Neural cell (in vitro differentiated cells): ENCODE data around the gene SEPTIN2. TPM values are rescaled to one million over a fixed set of nuclear protein-coding genes. Genes with fewer than 3 reads are reported as not detected.

Source experiments
- H2AFZ ChIP-seq: fragments of 200-600, 300-800 bp; sonication (generic), shearing (Covaris generic); 2 replicates; pipeline ENCODE4 v1.6.0; 2014; ENCODE audit warnings: low read depth, mild to moderate bottlenecking, antibody characterized with exemption, low read length, moderate library complexity
- H3F3A ChIP-seq: fragments of 200-600 bp; shearing (Covaris generic); 2 replicates; pipeline ENCODE4 v1.6.1; 2016; ENCODE audit warnings: mild to moderate bottlenecking, moderate library complexity, mixed read lengths, antibody characterized with exemption, low read length; ENCODE audit not compliant: insufficient read depth, poor library complexity, severe bottlenecking
- H3K27ac ChIP-seq: fragments of 200-600, 300-800 bp; sonication (generic), shearing (Covaris generic); 2 replicates; pipeline ENCODE4 v1.5.1; 2014; ENCODE audit warnings: mild to moderate bottlenecking, low read length, moderate library complexity
- H3K27me3 ChIP-seq: fragments of 300-800, 200-600 bp; sonication (generic), shearing (Covaris generic); 2 replicates; pipeline ENCODE4 v1.6.0; 2014; ENCODE audit warnings: mild to moderate bottlenecking, low read depth, low read length, moderate library complexity; ENCODE audit not compliant: insufficient read depth
- H3K36me3 ChIP-seq: fragments of 300-800, 200-600 bp; sonication (generic), shearing (Covaris generic); 2 replicates; pipeline ENCODE4 v1.5.1; 2014; ENCODE audit warnings: mild to moderate bottlenecking, antibody characterized with exemption, low read length, moderate library complexity; ENCODE audit not compliant: insufficient read depth
- H3K4me2 ChIP-seq: fragments of 300-800, 200-600 bp; sonication (generic), shearing (Covaris generic); 2 replicates; pipeline ENCODE4 v1.6.0; 2014; ENCODE audit warnings: mild to moderate bottlenecking, low read length
- H3K4me3 ChIP-seq: fragments of 300-800, 200-600 bp; sonication (generic), shearing (Covaris generic); 2 replicates; pipeline ENCODE4 v1.5.1; 2014; ENCODE audit warnings: mild to moderate bottlenecking, low read length, moderate library complexity
- H3K79me2 ChIP-seq: fragments of 200-600 bp; shearing (Covaris generic); replicated peaks from 2 replicates; pipeline ENCODE4 v1.6.0; 2014; ENCODE audit warnings: mild to moderate bottlenecking, low read length, moderate library complexity; ENCODE audit not compliant: insufficient read depth
- H3K9ac ChIP-seq: fragments of 300-800, 200-600 bp; sonication (generic), shearing (Covaris generic); 2 replicates; pipeline ENCODE4 v1.6.1; 2016; ENCODE audit warnings: mild to moderate bottlenecking, low read length, mixed read lengths
- H3K9me2 ChIP-seq: fragments of 200-600 bp; shearing (Covaris generic); 2 replicates; pipeline ENCODE4 v1.6.1; 2016; ENCODE audit warnings: mild to moderate bottlenecking, low read length, mixed read lengths; ENCODE audit not compliant: insufficient read depth
- H3K9me3 ChIP-seq: fragments of 200-600, 300-800 bp; sonication (generic), shearing (Covaris generic); 2 replicates; pipeline ENCODE4 v1.6.1; 2016; ENCODE audit warnings: mild to moderate bottlenecking, mixed run types, low read length, moderate library complexity, mixed read lengths
- H4K20me1 ChIP-seq: fragments of 200-600 bp; shearing (Covaris generic); 2 replicates; pipeline ENCODE4 v1.6.1; 2016; ENCODE audit warnings: mild to moderate bottlenecking, mixed run types; ENCODE audit not compliant: insufficient read depth
- EP300 ChIP-seq: fragments of 450-650 bp; conservative IDR thresholded peaks from 2 replicates; pipeline ENCODE4 v1.6.1; 2014; ENCODE audit warnings: antibody characterized with exemption, mild to moderate bottlenecking, moderate library complexity; ENCODE audit not compliant: poor library complexity, severe bottlenecking
- EZH2 ChIP-seq: fragments of 200-600, 300-800 bp; shearing (Covaris generic), sonication (generic); IDR thresholded peaks from 2 replicates; pipeline ENCODE4 v1.6.1; 2014; ENCODE audit warnings: antibody characterized with exemption, low read length, borderline replicate concordance, mild to moderate bottlenecking; ENCODE audit not compliant: insufficient read depth, poor library complexity, severe bottlenecking
- MXI1 ChIP-seq: fragments of 450-650 bp; conservative IDR thresholded peaks from 2 replicates; pipeline ENCODE4 v1.6.1; 2014; ENCODE audit warnings: antibody characterized with exemption, mild to moderate bottlenecking; ENCODE audit not compliant: poor library complexity, severe bottlenecking
- POLR2AphosphoS5 ChIP-seq: IDR thresholded peaks from 2 replicates; pipeline ENCODE4 v1.6.1; 2012
- RAD21 ChIP-seq: fragments of 450-650 bp; conservative IDR thresholded peaks from 2 replicates; pipeline ENCODE4 v1.6.1; 2014; ENCODE audit warnings: antibody characterized with exemption, mild to moderate bottlenecking, moderate library complexity
- REST ChIP-seq: IDR thresholded peaks from 2 replicates; pipeline ENCODE4 v1.6.1; 2012; ENCODE audit warnings: borderline replicate concordance
- SMC3 ChIP-seq: fragments of 450-650 bp; conservative IDR thresholded peaks from 2 replicates; pipeline ENCODE4 v1.6.1; 2014; ENCODE audit warnings: antibody characterized with exemption, mild to moderate bottlenecking, moderate library complexity; ENCODE audit not compliant: poor library complexity
- TAF1 ChIP-seq: IDR thresholded peaks from 2 replicates; pipeline ENCODE4 v1.6.1; 2012; ENCODE audit warnings: low read depth
- polyA plus RNA-seq: library from polyadenylated mRNA; depleted of rRNA; stranded (reverse); fragments of >200 nt; gene quantifications from 2 replicates; pipeline ENCODE4 v1.2.3, GENCODE V29; 2014
- TF ChIP-seq, protein P1 (sequence below): fragments of 450-650 bp; IDR thresholded peaks from 2 replicates; pipeline ENCODE4 v1.5.1; 2014; ENCODE audit warnings: antibody characterized with exemption, mild to moderate bottlenecking, moderate library complexity; ENCODE audit not compliant: poor library complexity, severe bottlenecking

Gene SEPTIN2
- polyA plus RNA-seq, 1 donor from 2014 or later: 467 TPM

DNA sequence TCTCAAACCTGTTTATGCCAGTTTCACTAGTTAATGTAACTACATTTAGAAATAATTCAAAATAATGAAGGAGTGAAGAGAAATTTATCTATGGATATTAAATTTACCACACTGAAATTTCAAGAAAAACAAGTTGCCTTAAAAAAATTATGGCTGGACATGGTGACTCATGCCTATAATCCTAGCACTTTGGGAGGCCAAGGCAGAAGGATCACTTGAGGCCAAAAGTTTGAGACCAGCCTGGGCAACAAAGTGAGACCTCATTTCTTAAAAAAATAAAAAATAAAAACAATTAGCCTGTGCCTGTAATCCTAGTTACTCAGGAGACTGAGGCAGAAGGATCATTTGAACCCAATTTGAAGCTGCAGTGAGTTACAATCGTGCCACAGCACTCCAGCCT is 30.1 kb upstream of the SEPTIN2 start:
- Histone ChIP-seq H2AFZ (no peak overlapping the region), H4K20me1 (no peaks in the 10 kb centered on the region), H3K9me2 (no peaks in the 10 kb centered on the region), H3K27me3 (no peaks in the 10 kb centered on the region), H3K9ac (no peak overlapping the region), H3K4me2 (no peak overlapping the region), H3K36me3 (no peaks in the 10 kb centered on the region), H3K79me2 (peaks cover 5% of the 10 kb centered on the region), H3K27ac (no peak overlapping the region), H3F3A (no peaks in the 10 kb centered on the region), H3K4me3 (no peak overlapping the region), H3K9me3 (no peaks in the 10 kb centered on the region)
- TF ChIP-seq TAF1 (no peak), EP300 (no peak), RAD21 (no peak), EZH2 (no peak), POLR2AphosphoS5 (no peak), REST (no peak), SMC3 (no peak), MXI1 (no peak)
- TF ChIP-seq, protein P1, sequence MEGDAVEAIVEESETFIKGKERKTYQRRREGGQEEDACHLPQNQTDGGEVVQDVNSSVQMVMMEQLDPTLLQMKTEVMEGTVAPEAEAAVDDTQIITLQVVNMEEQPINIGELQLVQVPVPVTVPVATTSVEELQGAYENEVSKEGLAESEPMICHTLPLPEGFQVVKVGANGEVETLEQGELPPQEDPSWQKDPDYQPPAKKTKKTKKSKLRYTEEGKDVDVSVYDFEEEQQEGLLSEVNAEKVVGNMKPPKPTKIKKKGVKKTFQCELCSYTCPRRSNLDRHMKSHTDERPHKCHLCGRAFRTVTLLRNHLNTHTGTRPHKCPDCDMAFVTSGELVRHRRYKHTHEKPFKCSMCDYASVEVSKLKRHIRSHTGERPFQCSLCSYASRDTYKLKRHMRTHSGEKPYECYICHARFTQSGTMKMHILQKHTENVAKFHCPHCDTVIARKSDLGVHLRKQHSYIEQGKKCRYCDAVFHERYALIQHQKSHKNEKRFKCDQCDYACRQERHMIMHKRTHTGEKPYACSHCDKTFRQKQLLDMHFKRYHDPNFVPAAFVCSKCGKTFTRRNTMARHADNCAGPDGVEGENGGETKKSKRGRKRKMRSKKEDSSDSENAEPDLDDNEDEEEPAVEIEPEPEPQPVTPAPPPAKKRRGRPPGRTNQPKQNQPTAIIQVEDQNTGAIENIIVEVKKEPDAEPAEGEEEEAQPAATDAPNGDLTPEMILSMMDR: no peak

GRCh38 chr2:241286348-241287090 is 29.2 kb upstream of the SEPTIN2 start:
- Histone ChIP-seq H3K9ac (no peak overlapping the region), H3K79me2 (peaks cover 5% of the 10 kb centered on the region), H3K4me3 (no peak overlapping the region), H2AFZ (no peak overlapping the region), H3K27me3 (no peaks in the 10 kb centered on the region), H3K9me2 (no peaks in the 10 kb centered on the region), H3K4me2 (no peak overlapping the region), H4K20me1 (no peaks in the 10 kb centered on the region), H3K27ac (no peak overlapping the region), H3K36me3 (no peaks in the 10 kb centered on the region), H3K9me3 (no peaks in the 10 kb centered on the region), H3F3A (no peaks in the 10 kb centered on the region)
- TF ChIP-seq RAD21 (no peak), POLR2AphosphoS5 (no peak), EP300 (no peak), TAF1 (no peak), EZH2 (no peak), REST (no peak)
